ENCODE measurements around the gene WRNIP1. TPM values are rescaled to one million over a fixed set of nuclear protein-coding genes. Genes with fewer than 3 reads are reported as not detected.

Gene WRNIP1
- total and polyA plus RNA-seq, 10 of the 15 experiments (the other 5 are each of a cell fraction or from before 2014, with no cell fraction given) = 9.3 to 30.5 (median 24.3) TPM

- TF ChIP-seq SRF (IDR thresholded peaks at IDR 0.05; ENCODE audit: low read depth in 2 of 2, low read length in 2 of 2) (no peak), NRF1 (conservative IDR thresholded peaks at IDR 0.05; ENCODE audit: low read depth, low read length) (no peak), YY1 (IDR thresholded peaks at IDR 0.05; ENCODE audit: low read depth, low read length) (no peak), CREB1 (IDR thresholded peaks at IDR 0.05; ENCODE audit: low read depth) (no peak), HDGF (IDR thresholded peaks at IDR 0.05) (no peak), BMI1 (IDR thresholded peaks at IDR 0.05; ENCODE audit: borderline replicate concordance) (no peak), ATF3 (IDR thresholded peaks at IDR 0.05; ENCODE audit: borderline replicate concordance, extremely low read depth, low read depth, low read length) (no peak), KDM1A (IDR thresholded peaks at IDR 0.05; ENCODE audit: borderline replicate concordance) (no peak)
- TF ChIP-seq, protein P1, sequence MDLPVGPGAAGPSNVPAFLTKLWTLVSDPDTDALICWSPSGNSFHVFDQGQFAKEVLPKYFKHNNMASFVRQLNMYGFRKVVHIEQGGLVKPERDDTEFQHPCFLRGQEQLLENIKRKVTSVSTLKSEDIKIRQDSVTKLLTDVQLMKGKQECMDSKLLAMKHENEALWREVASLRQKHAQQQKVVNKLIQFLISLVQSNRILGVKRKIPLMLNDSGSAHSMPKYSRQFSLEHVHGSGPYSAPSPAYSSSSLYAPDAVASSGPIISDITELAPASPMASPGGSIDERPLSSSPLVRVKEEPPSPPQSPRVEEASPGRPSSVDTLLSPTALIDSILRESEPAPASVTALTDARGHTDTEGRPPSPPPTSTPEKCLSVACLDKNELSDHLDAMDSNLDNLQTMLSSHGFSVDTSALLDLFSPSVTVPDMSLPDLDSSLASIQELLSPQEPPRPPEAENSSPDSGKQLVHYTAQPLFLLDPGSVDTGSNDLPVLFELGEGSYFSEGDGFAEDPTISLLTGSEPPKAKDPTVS (IDR thresholded peaks at IDR 0.05; ENCODE audit: low read depth, low read length) = no peak
- TF ChIP-seq, protein P2, sequence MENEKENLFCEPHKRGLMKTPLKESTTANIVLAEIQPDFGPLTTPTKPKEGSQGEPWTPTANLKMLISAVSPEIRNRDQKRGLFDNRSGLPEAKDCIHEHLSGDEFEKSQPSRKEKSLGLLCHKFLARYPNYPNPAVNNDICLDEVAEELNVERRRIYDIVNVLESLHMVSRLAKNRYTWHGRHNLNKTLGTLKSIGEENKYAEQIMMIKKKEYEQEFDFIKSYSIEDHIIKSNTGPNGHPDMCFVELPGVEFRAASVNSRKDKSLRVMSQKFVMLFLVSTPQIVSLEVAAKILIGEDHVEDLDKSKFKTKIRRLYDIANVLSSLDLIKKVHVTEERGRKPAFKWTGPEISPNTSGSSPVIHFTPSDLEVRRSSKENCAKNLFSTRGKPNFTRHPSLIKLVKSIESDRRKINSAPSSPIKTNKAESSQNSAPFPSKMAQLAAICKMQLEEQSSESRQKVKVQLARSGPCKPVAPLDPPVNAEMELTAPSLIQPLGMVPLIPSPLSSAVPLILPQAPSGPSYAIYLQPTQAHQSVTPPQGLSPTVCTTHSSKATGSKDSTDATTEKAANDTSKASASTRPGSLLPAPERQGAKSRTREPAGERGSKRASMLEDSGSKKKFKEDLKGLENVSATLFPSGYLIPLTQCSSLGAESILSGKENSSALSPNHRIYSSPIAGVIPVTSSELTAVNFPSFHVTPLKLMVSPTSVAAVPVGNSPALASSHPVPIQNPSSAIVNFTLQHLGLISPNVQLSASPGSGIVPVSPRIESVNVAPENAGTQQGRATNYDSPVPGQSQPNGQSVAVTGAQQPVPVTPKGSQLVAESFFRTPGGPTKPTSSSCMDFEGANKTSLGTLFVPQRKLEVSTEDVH (IDR thresholded peaks at IDR 0.05; ENCODE audit: low read depth, partially characterized antibody) = no peak
- TF ChIP-seq, protein P3, sequence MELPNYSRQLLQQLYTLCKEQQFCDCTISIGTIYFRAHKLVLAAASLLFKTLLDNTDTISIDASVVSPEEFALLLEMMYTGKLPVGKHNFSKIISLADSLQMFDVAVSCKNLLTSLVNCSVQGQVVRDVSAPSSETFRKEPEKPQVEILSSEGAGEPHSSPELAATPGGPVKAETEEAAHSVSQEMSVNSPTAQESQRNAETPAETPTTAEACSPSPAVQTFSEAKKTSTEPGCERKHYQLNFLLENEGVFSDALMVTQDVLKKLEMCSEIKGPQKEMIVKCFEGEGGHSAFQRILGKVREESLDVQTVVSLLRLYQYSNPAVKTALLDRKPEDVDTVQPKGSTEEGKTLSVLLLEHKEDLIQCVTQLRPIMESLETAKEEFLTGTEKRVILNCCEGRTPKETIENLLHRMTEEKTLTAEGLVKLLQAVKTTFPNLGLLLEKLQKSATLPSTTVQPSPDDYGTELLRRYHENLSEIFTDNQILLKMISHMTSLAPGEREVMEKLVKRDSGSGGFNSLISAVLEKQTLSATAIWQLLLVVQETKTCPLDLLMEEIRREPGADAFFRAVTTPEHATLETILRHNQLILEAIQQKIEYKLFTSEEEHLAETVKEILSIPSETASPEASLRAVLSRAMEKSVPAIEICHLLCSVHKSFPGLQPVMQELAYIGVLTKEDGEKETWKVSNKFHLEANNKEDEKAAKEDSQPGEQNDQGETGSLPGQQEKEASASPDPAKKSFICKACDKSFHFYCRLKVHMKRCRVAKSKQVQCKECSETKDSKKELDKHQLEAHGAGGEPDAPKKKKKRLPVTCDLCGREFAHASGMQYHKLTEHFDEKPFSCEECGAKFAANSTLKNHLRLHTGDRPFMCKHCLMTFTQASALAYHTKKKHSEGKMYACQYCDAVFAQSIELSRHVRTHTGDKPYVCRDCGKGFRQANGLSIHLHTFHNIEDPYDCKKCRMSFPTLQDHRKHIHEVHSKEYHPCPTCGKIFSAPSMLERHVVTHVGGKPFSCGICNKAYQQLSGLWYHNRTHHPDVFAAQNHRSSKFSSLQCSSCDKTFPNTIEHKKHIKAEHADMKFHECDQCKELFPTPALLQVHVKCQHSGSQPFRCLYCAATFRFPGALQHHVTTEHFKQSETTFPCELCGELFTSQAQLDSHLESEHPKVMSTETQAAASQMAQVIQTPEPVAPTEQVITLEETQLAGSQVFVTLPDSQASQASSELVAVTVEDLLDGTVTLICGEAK (IDR thresholded peaks at IDR 0.05; ENCODE audit: borderline replicate concordance) = no peak
- TF ChIP-seq, protein P4, sequence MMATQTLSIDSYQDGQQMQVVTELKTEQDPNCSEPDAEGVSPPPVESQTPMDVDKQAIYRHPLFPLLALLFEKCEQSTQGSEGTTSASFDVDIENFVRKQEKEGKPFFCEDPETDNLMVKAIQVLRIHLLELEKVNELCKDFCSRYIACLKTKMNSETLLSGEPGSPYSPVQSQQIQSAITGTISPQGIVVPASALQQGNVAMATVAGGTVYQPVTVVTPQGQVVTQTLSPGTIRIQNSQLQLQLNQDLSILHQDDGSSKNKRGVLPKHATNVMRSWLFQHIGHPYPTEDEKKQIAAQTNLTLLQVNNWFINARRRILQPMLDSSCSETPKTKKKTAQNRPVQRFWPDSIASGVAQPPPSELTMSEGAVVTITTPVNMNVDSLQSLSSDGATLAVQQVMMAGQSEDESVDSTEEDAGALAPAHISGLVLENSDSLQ (IDR thresholded peaks at IDR 0.05) = no peak
Measured at GRCh38 chr6:2753743-2754142, 11.4 kb upstream of the WRNIP1 start (continued).

Data from GM12878 (cell line).